Endothelial cell of umbilical vein (primary cell): ENCODE results near the gene RBPJ.

Experiments used
- POLR2A ChIP-seq: IDR thresholded peaks from 2 replicates; pipeline ENCODE4 v1.6.1; 2012; ENCODE audit warnings: low read depth, mild to moderate bottlenecking, control low read depth, low read length
- TF ChIP-seq, protein P1 (sequence below), 2 donors: IDR thresholded peaks; 1 replicate in 1 of 2; 2 replicates in 1 of 2; pipeline ENCODE4 v1.5.1; 2011; ENCODE audit warnings: low read length in 2 of 2, mild to moderate bottlenecking in 2 of 2, moderate library complexity in 2 of 2, control low read depth in 1 of 2, inconsistent platforms in 1 of 2, low read depth in 1 of 2; ENCODE audit not compliant: insufficient read depth in 1 of 2; ENCODE audit errors: extremely low read depth in 1 of 2

DNA sequence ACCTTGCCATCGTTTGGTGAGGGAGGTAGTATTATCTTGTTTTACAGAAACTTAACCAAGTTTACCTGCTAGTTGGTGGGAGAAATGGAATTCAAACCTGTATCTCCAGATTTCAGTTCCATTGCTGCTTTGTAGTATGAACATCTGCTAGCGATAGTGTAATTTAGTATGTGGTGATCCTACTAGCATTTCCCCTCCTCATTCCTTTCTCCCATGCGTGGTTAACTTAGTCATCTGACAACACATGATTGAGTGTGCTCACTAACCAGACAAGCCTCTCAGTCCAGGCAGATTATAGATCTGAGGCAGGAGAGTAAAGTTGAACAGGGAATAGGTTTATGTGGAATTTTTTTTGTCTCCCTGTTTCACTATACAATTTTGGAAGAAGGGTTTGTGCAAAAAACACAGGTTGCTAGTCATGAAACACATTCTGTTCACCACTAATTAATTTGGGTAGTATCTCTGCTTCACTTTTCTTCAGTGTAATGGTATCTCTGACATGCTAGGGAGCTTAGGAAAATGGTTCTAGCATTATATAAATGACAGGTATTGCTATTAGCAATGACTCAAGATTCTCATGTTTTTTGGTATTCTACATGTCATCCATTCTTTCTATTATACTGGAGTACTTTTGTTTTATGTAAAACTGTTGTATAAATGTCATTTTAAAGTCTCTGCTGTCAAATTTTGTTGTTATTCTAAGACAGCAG is 21.7 kb downstream of the RBPJ start:
- TF ChIP-seq, protein P1, sequence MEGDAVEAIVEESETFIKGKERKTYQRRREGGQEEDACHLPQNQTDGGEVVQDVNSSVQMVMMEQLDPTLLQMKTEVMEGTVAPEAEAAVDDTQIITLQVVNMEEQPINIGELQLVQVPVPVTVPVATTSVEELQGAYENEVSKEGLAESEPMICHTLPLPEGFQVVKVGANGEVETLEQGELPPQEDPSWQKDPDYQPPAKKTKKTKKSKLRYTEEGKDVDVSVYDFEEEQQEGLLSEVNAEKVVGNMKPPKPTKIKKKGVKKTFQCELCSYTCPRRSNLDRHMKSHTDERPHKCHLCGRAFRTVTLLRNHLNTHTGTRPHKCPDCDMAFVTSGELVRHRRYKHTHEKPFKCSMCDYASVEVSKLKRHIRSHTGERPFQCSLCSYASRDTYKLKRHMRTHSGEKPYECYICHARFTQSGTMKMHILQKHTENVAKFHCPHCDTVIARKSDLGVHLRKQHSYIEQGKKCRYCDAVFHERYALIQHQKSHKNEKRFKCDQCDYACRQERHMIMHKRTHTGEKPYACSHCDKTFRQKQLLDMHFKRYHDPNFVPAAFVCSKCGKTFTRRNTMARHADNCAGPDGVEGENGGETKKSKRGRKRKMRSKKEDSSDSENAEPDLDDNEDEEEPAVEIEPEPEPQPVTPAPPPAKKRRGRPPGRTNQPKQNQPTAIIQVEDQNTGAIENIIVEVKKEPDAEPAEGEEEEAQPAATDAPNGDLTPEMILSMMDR (IDR thresholded peaks at IDR 0.05; ENCODE audit: extremely low read depth in 1 of 2, insufficient read depth in 1 of 2, low read depth in 1 of 2, low read length in 2 of 2) = no peak
- no peak for TF ChIP-seq POLR2A
